HCT116 (cell line): Measurements from ENCODE around the gene KPNB1. TPM values are rescaled to one million over a fixed set of nuclear protein-coding genes. Genes with fewer than 3 reads are reported as not detected.

Experiments used
- ATAC-seq: fragments of 200-7000 bp; cut with Tn5 transposase; 2 replicates; pipeline ENCODE4 v1.9.1; 2020; ENCODE audit warnings: mild to moderate bottlenecking, moderate library complexity
- BruUV-seq: library from RNA; stranded (reverse); fragments of 400-500 nt; replicated peaks from 2 replicates; lab custom pipeline; 2021; lab: Mats Ljungman, UMichigan
- CTCF ChIA-PET: fragments of 300-600 bp; sonication (Branson Sonifier 250); formaldehyde crosslinking; loops from one replicate; lab custom pipeline; 2021; ENCODE audit warnings: antibody characterized with exemption; lab: Charles Lee
- POLR2A ChIA-PET: fragments of 300-600, 350-600 bp; sonication (Branson Sonifier 250); formaldehyde crosslinking; loops from one replicate; lab custom pipeline; 2021; ENCODE audit warnings: antibody characterized with exemption; lab: Charles Lee
- RAD21 ChIA-PET, 2 experiments: fragments of 300-600 bp; sonication (Branson Sonifier 250); formaldehyde crosslinking; loops; one replicate each; lab custom pipeline; 2023; ENCODE audit warnings: low total read pairs in 2 of 2; ENCODE audit not compliant: uncharacterized antibody in 2 of 2, unreplicated experiment in 2 of 2, low non-redundant PET in 1 of 2; lab: Charles Lee
- DNase-seq: peaks from one replicate; pipeline ENCODE4 v3.0.0-alpha.2; 2010; ENCODE audit warnings: low read depth, low spot score
- H2AFZ ChIP-seq: fragments of 200-600 bp; shearing (Covaris generic), sonication (generic); 2 replicates; pipeline ENCODE4 v1.6.1; 2017; ENCODE audit warnings: low read depth, mixed run types, mixed read lengths, antibody characterized with exemption, low read length; ENCODE audit not compliant: poor library complexity, severe bottlenecking
- H3K27ac ChIP-seq: 2 replicates; pipeline ENCODE4 v1.5.1; 2012; ENCODE audit warnings: low read depth, low read length
- H3K27me3 ChIP-seq: fragments of 200-600 bp; sonication (generic); 2 replicates; pipeline ENCODE4 v1.6.1; 2016; ENCODE audit warnings: mixed run types, low read length, mixed read lengths; ENCODE audit not compliant: insufficient read depth
- H3K36me3 ChIP-seq, 2 experiments: fragments of 200-500 bp in 1 of 2; fragments of 200-600 bp in 1 of 2; sonication (Bioruptor generic) in 1 of 2; sonication (generic) in 1 of 2; 2 replicates each; pipeline versions ENCODE4 v1.5.1 to v1.6.1; 2014 to 2016; ENCODE audit warnings: low read length in 2 of 2, inconsistent platforms in 1 of 2, mixed read lengths in 1 of 2, mixed run types in 1 of 2; ENCODE audit not compliant: insufficient read depth in 2 of 2, control insufficient read depth in 1 of 2
- H3K4me1 ChIP-seq, 2 experiments: fragments of 200-600 bp in 1 of 2; sonication (generic) in 1 of 2; 2 replicates each; pipeline versions ENCODE4 v1.5.1 to v1.6.1; 2012 to 2017; ENCODE audit warnings: low read length in 2 of 2, inconsistent platforms in 1 of 2, mild to moderate bottlenecking in 1 of 2, mixed read lengths in 1 of 2, mixed run types in 1 of 2, moderate library complexity in 1 of 2; ENCODE audit not compliant: insufficient read depth in 2 of 2, control insufficient read depth in 1 of 2
- H3K4me2 ChIP-seq: fragments of 200-600 bp; sonication (generic); 2 replicates; pipeline ENCODE4 v1.6.1; 2017; ENCODE audit warnings: mixed run types, low read length, mixed read lengths
- H3K4me3 ChIP-seq, 2 experiments: fragments of 200-600 bp in 1 of 2; sonication (generic) in 1 of 2; replicated peaks in 1 of 2; 2 replicates each; pipeline ENCODE4 v1.5.1; 2011 to 2016; ENCODE audit warnings: low read length in 2 of 2, control low read depth in 1 of 2, low read depth in 1 of 2, mild to moderate bottlenecking in 1 of 2, mixed read lengths in 1 of 2, mixed run types in 1 of 2
- H3K79me2 ChIP-seq: fragments of 200-600 bp; sonication (generic); 2 replicates; pipeline ENCODE4 v1.6.1; 2017; ENCODE audit warnings: mild to moderate bottlenecking, mixed run types, low read length, moderate library complexity, mixed read lengths; ENCODE audit not compliant: insufficient read depth
- H3K9ac ChIP-seq: fragments of 200-600 bp; sonication (generic); 2 replicates; pipeline ENCODE4 v1.6.1; 2016; ENCODE audit warnings: low read length, mixed read lengths
- H3K9me2 ChIP-seq: fragments of 200-600 bp; sonication (generic), shearing (Covaris generic); 2 replicates; pipeline ENCODE4 v1.6.1; 2017; ENCODE audit warnings: mixed run types, mild to moderate bottlenecking, moderate library complexity; ENCODE audit not compliant: insufficient read depth
- H3K9me3 ChIP-seq, 2 experiments: fragments of 200-500 bp in 1 of 2; fragments of 200-600 bp in 1 of 2; sonication (Bioruptor generic) in 1 of 2; sonication (generic) in 1 of 2; 2 replicates each; pipeline ENCODE4 v1.6.1; 2014 to 2017; ENCODE audit warnings: low read length in 2 of 2, mixed read lengths in 2 of 2, inconsistent platforms in 1 of 2, low read depth in 1 of 2, mild to moderate bottlenecking in 1 of 2, mixed run types in 1 of 2, moderate library complexity in 1 of 2; ENCODE audit not compliant: control insufficient read depth in 1 of 2, insufficient read depth in 1 of 2
- H4K20me1 ChIP-seq: fragments of 200-600 bp; sonication (generic), shearing (Covaris generic); 2 replicates; pipeline ENCODE4 v1.6.1; 2017; ENCODE audit warnings: mixed run types, mild to moderate bottlenecking, moderate library complexity; ENCODE audit not compliant: insufficient read depth
- EZH2 ChIP-seq: fragments of 200-600 bp; sonication (generic); IDR thresholded peaks from 2 replicates; pipeline ENCODE4 v1.6.1; 2017; ENCODE audit warnings: antibody characterized with exemption, mixed run types
- SIN3A ChIP-seq: IDR thresholded peaks from 2 replicates; pipeline ENCODE4 v1.6.1; 2012; ENCODE audit warnings: low read depth
- SP1 ChIP-seq: IDR thresholded peaks from 2 replicates; pipeline ENCODE4 v1.6.1; 2012; ENCODE audit warnings: low read depth
- intact Hi-C: fragments of 100-400 bp; cut with micrococcal nuclease; formaldehyde crosslinking; loops from 2 replicates; pipeline ENCODE4 v1.10.0; 2022
- total RNA-seq: library from RNA; stranded (reverse); gene quantifications from one replicate; pipeline ENCODE4 v1.2.1, GENCODE V29; 2021; ENCODE audit not compliant: unreplicated experiment

The KPNB1 gene
- total RNA-seq, 1 experiment from 2014 or later, result 526 TPM

DNA sequence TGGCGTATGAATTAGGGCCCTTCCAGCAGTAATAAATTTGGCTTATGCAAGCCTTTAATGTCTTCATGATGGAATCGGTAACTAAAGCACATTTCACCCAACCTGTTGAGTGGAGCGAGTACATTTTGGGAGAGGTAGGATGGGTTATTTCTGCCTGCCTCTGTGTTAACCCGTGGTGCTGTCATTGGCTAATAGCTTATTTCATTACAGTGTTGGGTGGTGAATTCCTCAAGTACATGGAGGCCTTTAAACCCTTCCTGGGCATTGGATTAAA, 26.4 kb downstream of the KPNB1 start:
- intact Hi-C loops, result no loop called here
- CTCF ChIA-PET, result no interaction called here
- Histone ChIP-seq H3K9me3 (no peaks in the 10 kb centered on the region), H3K4me2 (no peak overlapping the region), H3K79me2 (peaks cover 84% of the 10 kb centered on the region), H2AFZ (no peak overlapping the region), H3K4me1 (no peaks in the 10 kb centered on the region), H3K27ac (no peak overlapping the region), H3K36me3 (peaks cover 93 to 97% of the 10 kb centered on the region in 2 experiments), H3K9me2 (no peaks in the 10 kb centered on the region), H4K20me1 (peaks cover 26% of the 10 kb centered on the region; the same call in 1 of the 2 replicates), H3K4me3 (no peak overlapping the region), H3K27me3 (no peaks in the 10 kb centered on the region), H3K9ac (no peak overlapping the region)
- ATAC-seq (no peak), DNase-seq (no peak)
- BruUV-seq, result no TSS peak
- POLR2A ChIA-PET, result no interaction called here
- TF ChIP-seq SP1, result no peak
- no peak for TF ChIP-seq SIN3A
- RAD21 ChIA-PET, result no interaction called here

DNA sequence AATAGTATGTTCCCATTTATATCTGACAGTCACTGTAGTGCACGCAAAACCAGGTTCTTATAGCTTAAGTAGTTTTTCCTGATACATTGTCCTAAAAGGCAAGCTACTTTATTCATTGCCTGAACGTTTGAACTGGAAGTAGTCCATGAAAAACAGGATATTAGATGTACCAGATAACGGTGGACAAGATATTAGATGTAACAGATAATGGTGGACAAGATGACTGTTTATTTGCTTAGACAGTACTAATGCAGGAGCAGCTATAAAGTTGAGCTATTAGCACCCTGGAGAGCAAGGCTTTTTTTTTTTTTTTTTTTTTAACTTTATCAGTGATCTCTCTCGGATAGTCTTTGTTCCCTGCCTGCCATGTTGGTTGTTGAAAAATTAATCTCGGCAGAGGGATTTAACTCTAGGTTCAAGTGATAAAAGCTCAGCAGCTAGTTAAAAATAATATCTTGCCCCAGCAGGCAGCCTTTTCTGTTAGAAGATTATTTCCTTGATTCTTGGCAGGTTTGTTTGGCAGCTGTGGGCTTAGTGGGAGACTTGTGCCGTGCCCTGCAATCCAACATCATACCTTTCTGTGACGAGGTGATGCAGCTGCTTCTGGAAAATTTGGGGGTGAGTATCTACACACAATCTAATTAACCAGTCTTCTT, 26.9 kb downstream of the KPNB1 start:
- DNase-seq (no peak), ATAC-seq (no peak)
- Histone ChIP-seq H3K36me3 (peaks cover 94 to 95% of the 10 kb centered on the region in 2 experiments), H3K27ac (no peak overlapping the region), H3K79me2 (peaks cover 80% of the 10 kb centered on the region), H3K4me2 (no peak overlapping the region), H2AFZ (no peak overlapping the region), H3K4me1 (no peaks in the 10 kb centered on the region), H3K9me2 (no peaks in the 10 kb centered on the region), H3K9ac (no peak overlapping the region), H4K20me1 (peaks cover 26% of the 10 kb centered on the region; the same call in 1 of the 2 replicates), H3K27me3 (no peaks in the 10 kb centered on the region), H3K4me3 (no peak overlapping the region), H3K9me3 (no peaks in the 10 kb centered on the region)
- intact Hi-C loops, result no loop called here
- CTCF ChIA-PET, result no interaction called here
- TF ChIP-seq EZH2, result no peak
- no TSS peak for BruUV-seq
- POLR2A ChIA-PET, result no interaction called here
- RAD21 ChIA-PET, result interaction anchor here in 1 of 2 experiments (0.7 kb wide), 1 partner anchor 55 kb away, joined by 6 read pairs; no protein-coding TSS in a partner anchor
